Stimulated activated CD4-positive, alpha-beta T cell treated with anti-CD3 and anti-CD28 coated beads, TNF-alpha, amount 100 ng/mL, for 48 hours (primary cell): Measurements from ENCODE around the gene MRPL20.

Experiments
- DNase-seq, 3 donors: peaks; one replicate each; pipeline ENCODE4 v3.0.0-alpha.2; 2020; ENCODE audit warnings: low read depth in 3 of 3

The MRPL20 gene

GRCh38 chr1:1364266-1364665, 42.8 kb downstream of the MRPL20 start:
- DNase-seq, result no peak

GRCh38 chr1:1361982-1362423, 45.1 kb downstream of the MRPL20 start:
- DNase-seq, result no peak

GRCh38 chr1:1361233-1361981, 45.7 kb downstream of the MRPL20 start:
- no peak for DNase-seq

- no peak for DNase-seq
Measured at GRCh38 chr1:1360506-1361169, 46.5 kb downstream of the MRPL20 start.

- DNase-seq, result no peak
Measured at GRCh38 chr1:1359664-1360468, 47.2 kb downstream of the MRPL20 start.

- DNase-seq, result no peak
Measured at GRCh38 chr1:1359308-1359663, 47.8 kb downstream of the MRPL20 start.

GRCh38 chr1:1358433-1359271, 48.4 kb downstream of the MRPL20 start, which contains the start of gene MXRA8:
MXRA8 (minus strand) TSS chr1:1358555; CDS start chr1:1358504, 51 bp downstream.
- DNase-seq, result no peak

- no peak for DNase-seq
Measured at GRCh38 chr1:1357871-1358432, 49.1 kb downstream of the MRPL20 start.

GRCh38 chr1:1356796-1357401, 50.2 kb downstream of the MRPL20 start:
- no peak for DNase-seq

- no peak for DNase-seq
Measured at GRCh38 chr1:1356166-1356795, 50.8 kb downstream of the MRPL20 start.

- no peak for DNase-seq
Measured at GRCh38 chr1:1355416-1355815, 51.7 kb downstream of the MRPL20 start.

- no peak for DNase-seq
Measured at GRCh38 chr1:1354271-1355247, 52.5 kb downstream of the MRPL20 start.

- no peak for DNase-seq
Measured at GRCh38 chr1:1353389-1354151, 53.5 kb downstream of the MRPL20 start.

- DNase-seq, result no peak
Measured at GRCh38 chr1:1352786-1353388, 54.2 kb downstream of the MRPL20 start.
